Measurements from ENCODE around the gene LEF1.

DNA sequence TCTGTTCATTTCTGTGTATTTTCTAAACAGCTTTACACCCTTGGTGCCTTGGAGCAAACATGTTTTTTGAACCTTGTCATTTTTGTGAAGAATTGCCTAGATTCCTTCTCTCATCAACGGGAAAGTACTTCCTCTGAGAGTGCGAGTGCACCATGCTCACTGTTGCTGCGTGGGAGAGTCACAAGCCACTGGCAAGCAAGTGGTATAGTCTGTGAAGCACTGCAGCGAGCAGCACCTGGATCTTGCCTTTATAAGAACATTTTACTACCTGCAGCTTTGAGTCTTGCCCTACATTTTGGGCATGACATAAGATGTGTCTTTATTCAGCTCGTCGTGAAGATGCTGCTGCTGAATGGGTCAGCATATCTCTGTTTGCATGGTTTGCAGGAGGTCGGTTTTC, 134.2 kb downstream of the LEF1 start:
- no peak for TF ChIP-seq CTCF (IDR thresholded peaks at IDR 0.05; ENCODE audit: insufficient read depth, low read depth, low read length)
- no peak for TF ChIP-seq EZH2 (IDR thresholded peaks at IDR 0.05; ENCODE audit: insufficient read depth, low read length)
